ENCODE results near the gene SERP2. TPM values are rescaled to one million over a fixed set of nuclear protein-coding genes. Genes with fewer than 3 reads are reported as not detected.

SERP2 gene
- total RNA-seq, 1 experiment from 2014 or later: 1.8 TPM

- Mint-ChIP-seq H3K4me3 (no peak overlapping the region), H3K36me3 (ENCODE audit: insufficient read depth in 1 of 3, low read depth in 3 of 3) (no peaks in the 10 kb centered on the region), H3K4me1 (peaks cover 18 to 33% of the 10 kb centered on the region in 2 experiments), H3K27me3 (ENCODE audit: low read depth) (peaks cover 6% of the 10 kb centered on the region), H3K27ac (no peak overlapping the region), H3K9me3 (no peaks in the 10 kb centered on the region)
- Histone ChIP-seq H3K23ac (ENCODE audit: insufficient read length, low read depth, low read length) (no peak overlapping the region), H3K18ac (ENCODE audit: insufficient read length, low read depth, low read length) (no peak overlapping the region), H3T11ph (ENCODE audit: low read length) (no peak overlapping the region), H2AFZ (ENCODE audit: low read length) (no peak overlapping the region), H4K8ac (replicated peaks; ENCODE audit: insufficient read length, low read depth, low read length) (no peak overlapping the region), H3K4me2 (ENCODE audit: insufficient read depth, insufficient read length, low read length) (no peak overlapping the region), H3K9me3 (ENCODE audit: control insufficient read depth, low read depth, low read length) (no peaks in the 10 kb centered on the region), H3K4ac (ENCODE audit: low read depth, low read length) (no peak overlapping the region), H3K4me1 (ENCODE audit: insufficient read depth, low read length) (peaks cover 3% of the 10 kb centered on the region; the same call in 1 of the 2 replicates), H3K27ac (ENCODE audit: insufficient read length, low read depth, low read length) (no peak overlapping the region), H3K23me2 (ENCODE audit: insufficient read length, low read depth, low read length, poor library complexity, severe bottlenecking) (no peaks in the 10 kb centered on the region), H3K9ac (ENCODE audit: extremely low read depth, insufficient read length, low read length) (no peak overlapping the region), H3K27me3 (ENCODE audit: insufficient read depth, low read length) (no peaks in the 10 kb centered on the region), H2AK5ac (ENCODE audit: insufficient read length, low read length) (no peak overlapping the region), H2BK20ac (ENCODE audit: low read depth, low read length, poor library complexity, severe bottlenecking) (no peak overlapping the region), H3K79me1 (ENCODE audit: insufficient read depth, low read depth, low read length, poor library complexity, severe bottlenecking) (no peaks in the 10 kb centered on the region), H2BK5ac (ENCODE audit: insufficient read length, low read length) (no peak overlapping the region), H2BK15ac (ENCODE audit: low read depth, low read length) (no peak overlapping the region), H2BK12ac (ENCODE audit: insufficient read length, low read depth, low read length) (no peak overlapping the region), H2BK120ac (ENCODE audit: low read depth, low read length, poor library complexity, severe bottlenecking) (no peak overlapping the region), H3K56ac (ENCODE audit: insufficient read length, low read depth, low read length) (no peak overlapping the region), H3K14ac (ENCODE audit: insufficient read depth, low read length) (no peak overlapping the region), H4K91ac (ENCODE audit: insufficient read length, low read depth, low read length) (no peak overlapping the region), H4K5ac (ENCODE audit: insufficient read length, low read depth, low read length) (no peak overlapping the region), H4K20me1 (ENCODE audit: control insufficient read depth, insufficient read depth, insufficient read length) (no peaks in the 10 kb centered on the region), H3K79me2 (ENCODE audit: insufficient read depth, low read length) (no peaks in the 10 kb centered on the region)
- no peak for TF ChIP-seq CTCF (conservative IDR thresholded peaks at IDR 0.05)
- DNase-seq: no peak
- WGBS (ENCODE audit: extremely low coverage, insufficient read length, low lambda C conversion rate): no CpG with 5 or more reads among the region's 2 CpGs
These were observed 38.9 kb upstream of the SERP2 start for GRCh38 chr13:44334751-44335150.
